ENCODE results near the gene CNGB1. TPM values are rescaled to one million over a fixed set of nuclear protein-coding genes. Genes with fewer than 3 reads are reported as not detected.

The CNGB1 gene
- total RNA-seq, 2 experiments from 2014 or later = not detected

GRCh38 chr16:57938936-57939871, 31.7 kb downstream of the CNGB1 start:
- ChIA-PET POLR2A (no interaction called here), CTCF (interaction anchor here (0.9 kb wide), 1 partner anchor 38 kb away, joined by 3 read pairs; a partner anchor contains a TSS)
- Mint-ChIP-seq H3K9me3 (no peaks in the 10 kb centered on the region), H3K36me3 (ENCODE audit: low read depth) (no peaks in the 10 kb centered on the region), H3K27ac (no peak overlapping the region), H3K27me3 (peaks cover 1% of the 10 kb centered on the region), H3K4me1 (ENCODE audit: low read depth) (no peaks in the 10 kb centered on the region), H3K4me3 (no peak overlapping the region)
- TF ChIP-seq, protein P1, sequence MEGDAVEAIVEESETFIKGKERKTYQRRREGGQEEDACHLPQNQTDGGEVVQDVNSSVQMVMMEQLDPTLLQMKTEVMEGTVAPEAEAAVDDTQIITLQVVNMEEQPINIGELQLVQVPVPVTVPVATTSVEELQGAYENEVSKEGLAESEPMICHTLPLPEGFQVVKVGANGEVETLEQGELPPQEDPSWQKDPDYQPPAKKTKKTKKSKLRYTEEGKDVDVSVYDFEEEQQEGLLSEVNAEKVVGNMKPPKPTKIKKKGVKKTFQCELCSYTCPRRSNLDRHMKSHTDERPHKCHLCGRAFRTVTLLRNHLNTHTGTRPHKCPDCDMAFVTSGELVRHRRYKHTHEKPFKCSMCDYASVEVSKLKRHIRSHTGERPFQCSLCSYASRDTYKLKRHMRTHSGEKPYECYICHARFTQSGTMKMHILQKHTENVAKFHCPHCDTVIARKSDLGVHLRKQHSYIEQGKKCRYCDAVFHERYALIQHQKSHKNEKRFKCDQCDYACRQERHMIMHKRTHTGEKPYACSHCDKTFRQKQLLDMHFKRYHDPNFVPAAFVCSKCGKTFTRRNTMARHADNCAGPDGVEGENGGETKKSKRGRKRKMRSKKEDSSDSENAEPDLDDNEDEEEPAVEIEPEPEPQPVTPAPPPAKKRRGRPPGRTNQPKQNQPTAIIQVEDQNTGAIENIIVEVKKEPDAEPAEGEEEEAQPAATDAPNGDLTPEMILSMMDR (IDR thresholded peaks at IDR 0.05) = no peak
- DNase-seq (no peak), ATAC-seq (no peak)
- intact Hi-C loops (cut with micrococcal nuclease) = no loop called here

DNA sequence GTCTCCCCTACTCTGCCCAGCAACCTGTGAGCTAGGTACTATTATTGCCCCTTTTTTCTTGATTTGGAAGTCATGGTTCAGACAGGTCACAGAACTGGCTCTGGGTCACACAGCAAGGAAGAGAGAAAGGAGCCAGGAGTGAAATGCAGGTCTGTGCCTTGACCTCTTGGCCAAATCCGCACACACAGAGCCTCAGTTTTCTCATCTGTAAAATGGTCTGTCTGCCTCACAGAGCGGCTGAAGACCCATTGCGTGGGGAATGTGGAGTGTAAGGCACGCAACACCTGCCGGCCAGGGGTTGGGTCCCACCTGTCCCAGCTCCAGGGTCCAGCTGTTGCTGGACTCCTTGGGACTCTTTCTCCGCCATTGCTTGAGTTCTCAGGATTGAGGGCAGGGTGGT, 32.4 kb downstream of the CNGB1 start:
- CTCF ChIA-PET = no interaction called here

DNA sequence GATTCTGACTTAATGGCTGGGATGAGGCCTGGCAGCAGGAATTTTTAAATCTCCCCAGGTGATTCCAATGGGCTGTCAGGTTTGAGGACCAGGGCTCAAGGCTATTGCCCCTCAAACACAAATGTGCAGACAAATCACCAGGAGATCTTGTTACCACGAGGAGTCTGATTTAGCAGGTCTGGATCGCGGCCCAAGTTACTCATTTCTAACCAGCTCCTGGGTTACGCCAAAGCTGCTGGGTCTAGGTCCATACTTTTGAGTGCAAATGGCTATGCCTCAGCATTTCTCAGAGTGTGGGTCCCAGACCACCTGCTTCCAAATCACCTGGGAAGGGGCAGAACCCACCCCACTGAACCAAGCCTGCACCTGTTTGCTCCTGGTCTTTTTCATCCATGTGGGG, 33.1 kb downstream of the CNGB1 start:
- ChIA-PET CTCF (no interaction called here), POLR2A (no interaction called here)
- H3K4me1 Mint-ChIP-seq (ENCODE audit: low read depth) = no peaks in the 10 kb centered on the region
- peaks cover 1% of the 10 kb centered on the region for H3K27me3 Mint-ChIP-seq
- H3K27ac Mint-ChIP-seq = no peak overlapping the region
- no peak overlapping the region for H3K4me3 Mint-ChIP-seq
- DNase-seq (no peak), ATAC-seq (no peak)
- no peaks in the 10 kb centered on the region for H3K36me3 Mint-ChIP-seq (ENCODE audit: low read depth)
- intact Hi-C loops (cut with micrococcal nuclease) = no loop called here
- TF ChIP-seq, protein P1 (IDR thresholded peaks at IDR 0.05) = no peak
- no peaks in the 10 kb centered on the region for H3K9me3 Mint-ChIP-seq

More for the DNA sequence above, 32.4 kb downstream of the CNGB1 start:
- intact Hi-C loops (cut with micrococcal nuclease) = no loop called here
- TF ChIP-seq, protein P1 (IDR thresholded peaks at IDR 0.05) = no peak
- no peak for ATAC-seq
- Mint-ChIP-seq H3K27me3 (peaks cover 1% of the 10 kb centered on the region), H3K4me1 (ENCODE audit: low read depth) (no peaks in the 10 kb centered on the region), H3K27ac (no peak overlapping the region), H3K4me3 (no peak overlapping the region), H3K9me3 (no peaks in the 10 kb centered on the region), H3K36me3 (ENCODE audit: low read depth) (no peaks in the 10 kb centered on the region)
- POLR2A ChIA-PET = no interaction called here
- DNase-seq = no peak

GRCh38 chr16:57935904-57936303, 35.0 kb downstream of the CNGB1 start:
- Mint-ChIP-seq H3K27me3 (no peaks in the 10 kb centered on the region), H3K9me3 (no peaks in the 10 kb centered on the region), H3K4me1 (ENCODE audit: low read depth) (peaks cover 2% of the 10 kb centered on the region), H3K27ac (no peak overlapping the region), H3K36me3 (ENCODE audit: low read depth) (no peaks in the 10 kb centered on the region), H3K4me3 (no peak overlapping the region)
- DNase-seq (no peak), ATAC-seq (no peak)
- ChIA-PET CTCF (no interaction called here), POLR2A (no interaction called here)
- intact Hi-C loops (cut with micrococcal nuclease) = no loop called here
- TF ChIP-seq, protein P1 (IDR thresholded peaks at IDR 0.05) = no peak

DNA sequence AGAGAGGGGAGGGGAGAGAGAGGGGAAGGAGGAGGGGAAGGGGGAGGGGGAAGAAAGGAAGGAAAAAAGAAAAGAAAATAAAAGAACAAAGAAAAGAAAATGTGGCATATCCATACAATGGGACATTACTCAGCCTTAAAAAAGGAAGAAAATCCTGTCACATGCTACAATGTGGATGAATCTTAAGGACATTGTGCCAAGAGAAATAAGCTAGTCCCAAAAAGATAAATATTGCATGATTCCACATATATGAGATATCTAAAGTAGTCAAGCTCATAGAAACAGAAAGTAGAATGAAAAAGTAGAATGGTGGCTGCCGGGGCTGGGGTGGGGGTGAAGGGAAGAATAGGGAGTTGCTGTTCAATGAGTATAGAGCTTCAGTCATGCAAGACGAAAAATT, 40.4 kb downstream of the CNGB1 start:
- Mint-ChIP-seq H3K4me1 (ENCODE audit: low read depth) (peaks cover 2% of the 10 kb centered on the region), H3K36me3 (ENCODE audit: low read depth) (no peaks in the 10 kb centered on the region), H3K27me3 (no peaks in the 10 kb centered on the region), H3K27ac (no peak overlapping the region), H3K9me3 (no peaks in the 10 kb centered on the region), H3K4me3 (no peak overlapping the region)
- intact Hi-C loops (cut with micrococcal nuclease) = no loop called here
- ChIA-PET POLR2A (interaction anchor here (0.5 kb wide), 1 partner anchor 33 kb away, joined by 3 read pairs; no protein-coding TSS in a partner anchor), CTCF (interaction anchor here (1.1 kb wide), 1 partner anchor 26 kb away, joined by 3 read pairs; no protein-coding TSS in a partner anchor)
- no peak for ATAC-seq
- no peak for DNase-seq
- TF ChIP-seq, protein P1 (IDR thresholded peaks at IDR 0.05) = no peak
